H9 (cell line): ENCODE results near the gene EFCAB5. TPM values are rescaled to one million over a fixed set of nuclear protein-coding genes. Genes with fewer than 3 reads are reported as not detected.

Experiments used
- DNase-seq: peaks from one replicate; pipeline ENCODE4 v3.0.0-alpha.2; 2017
- H2AFZ ChIP-seq: one replicate; pipeline ENCODE4 v1.6.1; 2013; ENCODE audit warnings: mild to moderate bottlenecking, low read length, control low read depth, moderate library complexity
- H2AK5ac ChIP-seq: 2 replicates; pipeline ENCODE4 v1.6.1; 2013; ENCODE audit warnings: low read length, control low read depth, mixed read lengths; ENCODE audit not compliant: insufficient read length
- H2BK120ac ChIP-seq: one replicate; pipeline ENCODE4 v1.6.1; 2013; ENCODE audit warnings: low read depth, mild to moderate bottlenecking, low read length, control low read depth, inconsistent platforms; ENCODE audit not compliant: poor library complexity, severe bottlenecking
- H2BK12ac ChIP-seq: 2 replicates; pipeline ENCODE4 v1.6.1; 2013; ENCODE audit warnings: low read length, control low read depth, mixed read lengths, low read depth; ENCODE audit not compliant: insufficient read length
- H2BK15ac ChIP-seq: 2 replicates; pipeline ENCODE4 v1.6.1; 2013; ENCODE audit warnings: low read depth, low read length, control low read depth
- H2BK20ac ChIP-seq: one replicate; pipeline ENCODE4 v1.6.1; 2013; ENCODE audit warnings: low read depth, mild to moderate bottlenecking, low read length, control low read depth, inconsistent platforms; ENCODE audit not compliant: poor library complexity, severe bottlenecking
- H2BK5ac ChIP-seq: 2 replicates; pipeline ENCODE4 v1.6.1; 2013; ENCODE audit warnings: low read length, control low read depth, mixed read lengths; ENCODE audit not compliant: insufficient read length
- H3K14ac ChIP-seq: 2 replicates; pipeline ENCODE4 v1.6.1; 2013; ENCODE audit warnings: low read length, control low read depth; ENCODE audit not compliant: insufficient read depth
- H3K18ac ChIP-seq: 2 replicates; pipeline ENCODE4 v1.6.1; 2013; ENCODE audit warnings: low read depth, mild to moderate bottlenecking, mixed read lengths, low read length, control low read depth; ENCODE audit not compliant: insufficient read length
- H3K23ac ChIP-seq: 2 replicates; pipeline ENCODE4 v1.6.1; 2013; ENCODE audit warnings: low read length, control low read depth, mixed read lengths, low read depth; ENCODE audit not compliant: insufficient read length
- H3K23me2 ChIP-seq: 2 replicates; pipeline ENCODE4 v1.6.1; 2013; ENCODE audit warnings: low read depth, mild to moderate bottlenecking, mixed read lengths, low read length, control low read depth; ENCODE audit not compliant: insufficient read length, poor library complexity, severe bottlenecking
- H3K27ac ChIP-seq: 2 replicates; pipeline ENCODE4 v1.5.1; 2013; ENCODE audit warnings: low read length, control low read depth, mixed read lengths, low read depth; ENCODE audit not compliant: insufficient read length
- H3K27me3 ChIP-seq: 2 replicates; pipeline ENCODE4 v1.6.1; 2013; ENCODE audit warnings: low read length, control low read depth, inconsistent platforms; ENCODE audit not compliant: insufficient read depth
- H3K4ac ChIP-seq: 2 replicates; pipeline ENCODE4 v1.6.1; 2013; ENCODE audit warnings: low read depth, mild to moderate bottlenecking, control low read depth, inconsistent platforms, low read length, moderate library complexity
- H3K4me1 ChIP-seq: 2 replicates; pipeline ENCODE4 v1.6.1; 2013; ENCODE audit warnings: low read length, control low read depth, inconsistent platforms; ENCODE audit not compliant: insufficient read depth
- H3K4me2 ChIP-seq: 2 replicates; pipeline ENCODE4 v1.6.1; 2013; ENCODE audit warnings: low read length, control low read depth, mixed read lengths; ENCODE audit not compliant: insufficient read length, insufficient read depth
- H3K56ac ChIP-seq: 2 replicates; pipeline ENCODE4 v1.6.1; 2013; ENCODE audit warnings: low read depth, mild to moderate bottlenecking, mixed read lengths, low read length, control low read depth; ENCODE audit not compliant: insufficient read length
- H3K79me1 ChIP-seq: 2 replicates; pipeline ENCODE4 v1.6.1; 2013; ENCODE audit warnings: low read depth, mild to moderate bottlenecking, moderate library complexity, low read length, control low read depth, inconsistent platforms; ENCODE audit not compliant: insufficient read depth, poor library complexity, severe bottlenecking
- H3K79me2 ChIP-seq: 2 replicates; pipeline ENCODE4 v1.6.1; 2013; ENCODE audit warnings: low read length, control low read depth, inconsistent platforms; ENCODE audit not compliant: insufficient read depth
- H3K9ac ChIP-seq: 2 replicates; pipeline ENCODE4 v1.6.1; 2013; ENCODE audit warnings: low read length, control low read depth, mixed read lengths; ENCODE audit not compliant: insufficient read length; ENCODE audit errors: extremely low read depth
- H3K9me3 ChIP-seq: one replicate; pipeline ENCODE4 v1.6.1; 2013; ENCODE audit warnings: low read depth, low read length, inconsistent platforms; ENCODE audit not compliant: control insufficient read depth
- H3T11ph ChIP-seq: one replicate; pipeline ENCODE4 v1.6.1; 2013; ENCODE audit warnings: mild to moderate bottlenecking, low read length, control low read depth, inconsistent platforms
- H4K20me1 ChIP-seq: one replicate; pipeline ENCODE4 v1.6.1; 2013; ENCODE audit not compliant: control insufficient read depth, insufficient read length, insufficient read depth
- H4K5ac ChIP-seq: 2 replicates; pipeline ENCODE4 v1.6.1; 2013; ENCODE audit warnings: low read depth, mild to moderate bottlenecking, mixed read lengths, low read length, control low read depth; ENCODE audit not compliant: insufficient read length
- H4K8ac ChIP-seq: replicated peaks from 2 replicates; pipeline ENCODE4 v1.6.1; 2013; ENCODE audit warnings: low read length, control low read depth, mixed read lengths, low read depth; ENCODE audit not compliant: insufficient read length
- H4K91ac ChIP-seq: 2 replicates; pipeline ENCODE4 v1.6.1; 2013; ENCODE audit warnings: low read depth, mild to moderate bottlenecking, moderate library complexity, mixed read lengths, low read length, control low read depth; ENCODE audit not compliant: insufficient read length
- H3K27ac Mint-ChIP-seq, 3 experiments: 2 replicates in 2 of 3; 3 replicates in 1 of 3; pipeline ENCODE4 v1.8.0; 2020 to 2021; ENCODE audit warnings: mixed read lengths in 3 of 3, mild to moderate bottlenecking in 1 of 3, moderate library complexity in 1 of 3
- H3K27me3 Mint-ChIP-seq: 2 replicates; pipeline ENCODE4 v1.8.0; 2021; ENCODE audit warnings: low read depth, mild to moderate bottlenecking, moderate library complexity, mixed read lengths
- H3K36me3 Mint-ChIP-seq, 3 experiments: 2 replicates in 2 of 3; 3 replicates in 1 of 3; pipeline ENCODE4 v1.8.0; 2020 to 2021; ENCODE audit warnings: low read depth in 3 of 3, mixed read lengths in 3 of 3; ENCODE audit not compliant: insufficient read depth in 1 of 3
- H3K4me1 Mint-ChIP-seq, 2 experiments: 2 replicates each; pipeline ENCODE4 v1.8.0; 2020; ENCODE audit warnings: mixed read lengths in 2 of 2
- H3K4me3 Mint-ChIP-seq, 2 experiments: 2 replicates in 1 of 2; 3 replicates in 1 of 2; pipeline ENCODE4 v1.8.0; 2020 to 2021; ENCODE audit warnings: mild to moderate bottlenecking in 2 of 2, mixed read lengths in 2 of 2, moderate library complexity in 1 of 2
- H3K9me3 Mint-ChIP-seq, 2 experiments: 2 replicates in 1 of 2; 3 replicates in 1 of 2; pipeline ENCODE4 v1.8.0; 2020; ENCODE audit warnings: mild to moderate bottlenecking in 2 of 2, mixed read lengths in 2 of 2, moderate library complexity in 1 of 2
- CTCF ChIP-seq: fragments of 200-600 bp; sonication (generic); conservative IDR thresholded peaks from 3 replicates; pipeline ENCODE4 v1.8.0; 2021; ENCODE audit warnings: antibody characterized with exemption, mild to moderate bottlenecking
- whole genome bisulfite sequencing: extraction: QIAGEN DNeasy Blood & Tissue Kit; methylation state at CpG from one replicate; pipeline ENCODE4 v1.1.7; 2013; ENCODE audit warnings: missing lambda C conversion rate, low lambda C conversion rate, mixed read lengths; ENCODE audit not compliant: insufficient read length; ENCODE audit errors: extremely low coverage; 5-methylcytosine and 5-hydroxymethylcytosine counted together
- total RNA-seq: library from RNA; stranded (reverse); gene quantifications from 2 replicates; pipeline ENCODE4 v1.2.1, GENCODE V29; 2021

Gene EFCAB5
- total RNA-seq, 1 experiment from 2014 or later: not detected

GRCh38 chr17:29936724-29937123 is 4.7 kb upstream of the EFCAB5 start:
- Histone ChIP-seq H2BK15ac (no peak overlapping the region), H3K4me2 (no peak overlapping the region), H3K23ac (no peak overlapping the region), H3K27ac (no peak overlapping the region), H4K20me1 (no peaks in the 10 kb centered on the region), H2BK12ac (no peak overlapping the region), H3K4me1 (no peaks in the 10 kb centered on the region), H4K8ac (no peak overlapping the region), H3T11ph (no peak overlapping the region), H2BK20ac (no peak overlapping the region), H3K56ac (no peak overlapping the region), H3K9me3 (no peaks in the 10 kb centered on the region), H3K27me3 (no peaks in the 10 kb centered on the region), H3K79me1 (no peaks in the 10 kb centered on the region), H3K14ac (no peak overlapping the region), H2BK5ac (no peak overlapping the region), H3K79me2 (no peaks in the 10 kb centered on the region), H3K18ac (no peak overlapping the region), H3K4ac (no peak overlapping the region), H3K9ac (no peak overlapping the region), H4K5ac (no peak overlapping the region), H3K23me2 (no peaks in the 10 kb centered on the region), H2AFZ (no peak overlapping the region), H2BK120ac (no peak overlapping the region), H2AK5ac (no peak overlapping the region), H4K91ac (no peak overlapping the region)
- peaks cover 2% of the 10 kb centered on the region; the same call in 1 of the 2 replicates for H3K27me3 Mint-ChIP-seq
- no CpG with 5 or more reads among the region's 2 CpGs for WGBS
- H3K4me1 Mint-ChIP-seq: 0 out of 4 replicates have a peak, but pooled peaks cover 0 to 3% of the 10 kb centered on the region in 2 experiments
- no peaks in the 10 kb centered on the region for H3K36me3 Mint-ChIP-seq
- H3K27ac Mint-ChIP-seq: no peak overlapping the region
- no peak overlapping the region for H3K4me3 Mint-ChIP-seq
- DNase-seq: no peak
- TF ChIP-seq CTCF: no peak
- H3K9me3 Mint-ChIP-seq: no peaks in the 10 kb centered on the region
